AG04449 (cell line): Measurements from ENCODE around the gene LRRC3C.

Source experiments
- CTCF ChIA-PET: fragments of 350-600 bp; formaldehyde crosslinking; extraction: SDS; loops from one replicate; lab custom pipeline; 2021; ENCODE audit warnings: antibody characterized with exemption; lab: Yijun Ruan, JAX
- POLR2A ChIA-PET: fragments of 400-600, 350-600 bp; formaldehyde crosslinking; extraction: SDS; loops from one replicate; lab custom pipeline; 2020; ENCODE audit warnings: antibody characterized with exemption, inconsistent platforms; lab: Yijun Ruan, JAX
- DNase-seq: peaks from one replicate; pipeline ENCODE4 v3.0.0-alpha.2; 2010; ENCODE audit warnings: low read depth, low spot score
- H3K4me3 ChIP-seq: 2 replicates; pipeline ENCODE4 v1.5.1; 2011; ENCODE audit warnings: low read depth, mild to moderate bottlenecking, control low read depth, low read length
- CTCF ChIP-seq: IDR thresholded peaks from one replicate; pipeline ENCODE4 v1.5.1; 2011; ENCODE audit warnings: mild to moderate bottlenecking, moderate library complexity, low read length, control low read depth, inconsistent platforms; ENCODE audit not compliant: insufficient read depth; ENCODE audit errors: missing control alignments

LRRC3C gene

GRCh38 chr17:39980351-39981206 is 53.0 kb downstream of the LRRC3C start, which contains the start of gene PSMD3:
Gene PSMD3 (plus strand): TSS chr17:39980807. CDS start chr17:39980971, 164 bp downstream.
- ChIA-PET POLR2A (interaction anchor here (0.6 to 1.2 kb wide), 5 partner anchors 12 to 160 kb away, joined by 3 to 7 read pairs (median 3); partner anchors contain the start of gene CASC3), CTCF (interaction anchor here (0.6 to 23.7 kb wide), 37 partner anchors 9 to 358 kb away, joined by 3 to 450 read pairs (median 5); partner anchors contain the start of genes GSDMA, GSDMB, NR1D1 and ORMDL3)
- peak within 1 kb of the TSS; percentile 96 for H3K4me3 ChIP-seq
- TF ChIP-seq CTCF: peak; percentile 64
- peak; percentile 97 for DNase-seq

GRCh38 chr17:39981207-39981741 is 53.7 kb downstream of the LRRC3C start:
- no peak for TF ChIP-seq CTCF
- ChIA-PET CTCF (interaction anchor here (0.6 to 23.7 kb wide), 34 partner anchors 9 to 252 kb away, joined by 3 to 450 read pairs (median 5); partner anchors contain the start of genes GSDMA, GSDMB, NR1D1 and ORMDL3), POLR2A (interaction anchor here (1.0 to 1.2 kb wide), 2 partner anchors 22 to 159 kb away, joined by 5 to 7 read pairs; partner anchors contain the start of gene CASC3)
- DNase-seq: no peak
- H3K4me3 ChIP-seq: peak overlapping the region; percentile 96

GRCh38 chr17:39981766-39982375 is 54.3 kb downstream of the LRRC3C start:
- ChIA-PET POLR2A (no interaction called here), CTCF (interaction anchor here (0.9 to 23.7 kb wide), 12 partner anchors 10 to 361 kb away, joined by 3 to 450 read pairs (median 4); partner anchors contain the start of genes GSDMA and NR1D1)
- DNase-seq: no peak

GRCh38 chr17:39988206-39988810 is 60.8 kb downstream of the LRRC3C start:
- DNase-seq: no peak
- ChIA-PET POLR2A (no interaction called here), CTCF (interaction anchor here (3.9 kb wide), 1 partner anchor 25 kb away, joined by 11 read pairs; no protein-coding TSS in a partner anchor)
- no peak overlapping the region for H3K4me3 ChIP-seq
- TF ChIP-seq CTCF: no peak

More at GRCh38 chr17:39981766-39982375, 54.3 kb downstream of the LRRC3C start:
- peak overlapping the region; percentile 96 for H3K4me3 ChIP-seq
- no peak for TF ChIP-seq CTCF

- ChIA-PET CTCF (no interaction called here), POLR2A (no interaction called here)
- DNase-seq: no peak
- no peak overlapping the region for H3K4me3 ChIP-seq
- TF ChIP-seq CTCF: no peak
Measured at GRCh38 chr17:39994448-39994847, 66.9 kb downstream of the LRRC3C start.
